Left ventricle myocardium inferior (tissue), 1 donor: Measurements from ENCODE around the gene CFAP99. TPM values are rescaled to one million over a fixed set of nuclear protein-coding genes. Genes with fewer than 3 reads are reported as not detected.

Source experiments
- DNase-seq: peaks from one replicate; pipeline ENCODE4 v3.0.0-alpha.2; 2020
- H3K27ac ChIP-seq: fragments of 200-600 bp; replicated peaks from 2 replicates; pipeline ENCODE4 v1.8.0; 2021
- H3K27me3 ChIP-seq: fragments of 200-600 bp; 2 replicates; pipeline ENCODE4 v1.8.0; 2021; ENCODE audit warnings: low read depth
- H3K36me3 ChIP-seq: fragments of 200-600 bp; 2 replicates; pipeline ENCODE4 v1.8.0; 2021
- H3K4me1 ChIP-seq: fragments of 200-600 bp; 2 replicates; pipeline ENCODE4 v1.8.0; 2021
- H3K4me3 ChIP-seq: fragments of 200-600 bp; 2 replicates; pipeline ENCODE4 v1.8.0; 2021; ENCODE audit warnings: mild to moderate bottlenecking, moderate library complexity
- H3K9me3 ChIP-seq: fragments of 200-600 bp; replicated peaks from 2 replicates; pipeline ENCODE4 v1.8.0; 2021
- intact Hi-C: fragments of 100-400 bp; cut with micrococcal nuclease; formaldehyde crosslinking; loops from one replicate; pipeline ENCODE4 v1.11.0; 2022
- total RNA-seq: library from RNA; stranded (reverse); fragmentation: NEBNext Ultra II Directional; extraction: Animal tissue kit (Norgen Biotek cat#: 25700); gene quantifications from one replicate; pipeline ENCODE4 v1.2.1, GENCODE V29; 2021
- TF ChIP-seq, protein P1 (sequence below): fragments of 200-600 bp; IDR thresholded peaks from 2 replicates; pipeline ENCODE4 v1.8.0; 2021; ENCODE audit warnings: antibody characterized with exemption, mild to moderate bottlenecking, borderline replicate concordance
- donor health status: DM: no; HTN: yes; CAD: no; lungs with severe emphysema.

Gene CFAP99
- total RNA-seq, 1 donor from 2014 or later: not detected

DNA sequence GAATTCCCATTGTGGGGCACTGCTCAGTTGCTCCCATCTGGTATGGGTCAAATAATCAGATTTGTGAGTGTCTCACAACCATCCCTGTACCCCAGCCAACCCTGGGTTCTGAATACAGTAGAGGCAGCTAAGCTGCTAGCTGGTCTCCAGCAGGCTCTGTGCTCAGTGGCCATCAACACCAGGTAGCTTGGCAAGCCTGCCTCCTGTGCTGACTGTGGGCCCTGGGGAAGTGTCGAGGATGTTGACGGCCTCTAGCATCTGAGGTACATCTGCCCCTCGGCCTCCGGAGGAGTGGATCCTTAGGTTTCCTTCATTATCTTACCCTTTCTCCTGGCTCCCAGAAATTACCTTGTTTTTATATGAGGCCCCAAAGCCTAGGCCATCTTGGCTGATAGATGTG, 63.4 kb downstream of the CFAP99 start:
- Histone ChIP-seq H3K36me3 (no peaks in the 10 kb centered on the region), H3K27ac (peak overlapping the region; percentile 83), H3K27me3 (no peaks in the 10 kb centered on the region), H3K9me3 (no peaks in the 10 kb centered on the region), H3K4me3 (peak overlapping the region; percentile 19), H3K4me1 (peaks cover 99% of the 10 kb centered on the region)
- DNase-seq: no peak
- TF ChIP-seq, protein P1, sequence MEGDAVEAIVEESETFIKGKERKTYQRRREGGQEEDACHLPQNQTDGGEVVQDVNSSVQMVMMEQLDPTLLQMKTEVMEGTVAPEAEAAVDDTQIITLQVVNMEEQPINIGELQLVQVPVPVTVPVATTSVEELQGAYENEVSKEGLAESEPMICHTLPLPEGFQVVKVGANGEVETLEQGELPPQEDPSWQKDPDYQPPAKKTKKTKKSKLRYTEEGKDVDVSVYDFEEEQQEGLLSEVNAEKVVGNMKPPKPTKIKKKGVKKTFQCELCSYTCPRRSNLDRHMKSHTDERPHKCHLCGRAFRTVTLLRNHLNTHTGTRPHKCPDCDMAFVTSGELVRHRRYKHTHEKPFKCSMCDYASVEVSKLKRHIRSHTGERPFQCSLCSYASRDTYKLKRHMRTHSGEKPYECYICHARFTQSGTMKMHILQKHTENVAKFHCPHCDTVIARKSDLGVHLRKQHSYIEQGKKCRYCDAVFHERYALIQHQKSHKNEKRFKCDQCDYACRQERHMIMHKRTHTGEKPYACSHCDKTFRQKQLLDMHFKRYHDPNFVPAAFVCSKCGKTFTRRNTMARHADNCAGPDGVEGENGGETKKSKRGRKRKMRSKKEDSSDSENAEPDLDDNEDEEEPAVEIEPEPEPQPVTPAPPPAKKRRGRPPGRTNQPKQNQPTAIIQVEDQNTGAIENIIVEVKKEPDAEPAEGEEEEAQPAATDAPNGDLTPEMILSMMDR: no peak
- intact Hi-C loops: no loop called here

DNA sequence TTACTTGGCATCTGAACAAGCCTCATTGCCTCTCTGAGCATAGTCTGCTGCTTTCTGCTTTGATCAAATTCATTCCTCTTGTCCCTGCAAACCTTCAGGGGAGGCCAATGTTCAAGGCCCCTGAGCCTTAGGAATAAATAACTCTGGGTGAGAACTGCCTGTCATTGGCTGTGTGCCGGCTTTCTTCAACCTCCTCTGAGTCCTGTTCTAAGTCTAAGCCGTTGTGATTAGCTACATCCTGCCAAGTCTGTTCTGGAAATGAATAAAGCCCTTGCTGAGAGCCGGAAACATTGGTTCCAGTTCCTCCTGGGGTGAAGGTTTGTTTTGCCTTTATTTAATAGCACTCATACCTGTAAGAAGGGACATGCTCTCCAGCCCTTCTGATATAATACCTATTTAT, 63.9 kb downstream of the CFAP99 start:
- Histone ChIP-seq H3K36me3 (no peaks in the 10 kb centered on the region), H3K4me3 (peak overlapping the region; percentile 19), H3K27me3 (no peaks in the 10 kb centered on the region), H3K9me3 (no peaks in the 10 kb centered on the region), H3K27ac (peak overlapping the region; percentile 83), H3K4me1 (peaks cover 99% of the 10 kb centered on the region)
- DNase-seq: peak; percentile 58
- TF ChIP-seq, protein P1: no peak
- intact Hi-C loops: no loop called here

DNA sequence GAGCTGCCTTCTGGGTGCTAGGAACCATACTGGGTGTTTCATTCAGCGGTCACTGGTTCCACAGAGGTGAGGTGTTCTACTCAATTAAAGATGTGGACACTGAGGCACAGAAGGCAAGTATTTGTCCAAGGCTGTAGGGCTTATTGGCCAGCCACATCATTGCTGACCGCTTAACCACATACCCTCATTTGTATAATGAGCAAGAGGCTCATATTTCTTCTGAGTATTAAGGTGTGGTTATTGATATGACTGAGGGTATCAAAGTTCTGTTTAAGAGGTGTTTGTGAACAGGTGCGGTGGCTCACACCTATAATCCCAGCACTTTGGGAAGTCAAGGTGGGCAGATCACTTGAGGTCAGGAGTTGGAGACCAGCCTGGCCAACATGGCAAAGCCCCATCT, 64.5 kb downstream of the CFAP99 start:
- DNase-seq: no peak
- Histone ChIP-seq H3K27me3 (no peaks in the 10 kb centered on the region), H3K4me1 (peaks cover 99% of the 10 kb centered on the region), H3K27ac (peak overlapping the region; percentile 83), H3K9me3 (no peaks in the 10 kb centered on the region), H3K4me3 (peak overlapping the region; percentile 13), H3K36me3 (no peaks in the 10 kb centered on the region)
- TF ChIP-seq, protein P1: no peak
- intact Hi-C loops: no loop called here

DNA sequence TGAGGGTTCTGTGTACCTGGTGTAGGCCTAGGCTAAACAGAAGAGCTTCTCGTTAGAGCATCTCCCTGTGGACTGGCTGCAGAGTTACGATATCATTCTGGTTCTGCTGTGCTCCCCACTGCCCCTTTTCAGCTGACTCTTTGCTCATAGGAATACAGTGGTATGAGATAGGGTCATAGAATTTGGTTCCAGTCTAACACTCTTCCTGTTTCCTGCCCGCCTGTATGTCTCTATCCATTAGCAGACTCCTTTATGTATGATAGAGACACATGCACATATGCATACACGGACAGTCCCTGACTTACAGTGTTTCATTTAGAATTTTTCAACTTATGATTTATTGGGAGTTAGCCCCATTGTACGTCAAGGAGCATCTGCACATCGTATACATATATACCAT, 65.4 kb downstream of the CFAP99 start:
- Histone ChIP-seq H3K4me3 (no peak overlapping the region), H3K27ac (peak overlapping the region; percentile 78), H3K9me3 (no peaks in the 10 kb centered on the region), H3K4me1 (peaks cover 99% of the 10 kb centered on the region), H3K27me3 (no peaks in the 10 kb centered on the region), H3K36me3 (no peaks in the 10 kb centered on the region)
- TF ChIP-seq, protein P1: no peak
- intact Hi-C loops: no loop called here
- no peak for DNase-seq

DNA sequence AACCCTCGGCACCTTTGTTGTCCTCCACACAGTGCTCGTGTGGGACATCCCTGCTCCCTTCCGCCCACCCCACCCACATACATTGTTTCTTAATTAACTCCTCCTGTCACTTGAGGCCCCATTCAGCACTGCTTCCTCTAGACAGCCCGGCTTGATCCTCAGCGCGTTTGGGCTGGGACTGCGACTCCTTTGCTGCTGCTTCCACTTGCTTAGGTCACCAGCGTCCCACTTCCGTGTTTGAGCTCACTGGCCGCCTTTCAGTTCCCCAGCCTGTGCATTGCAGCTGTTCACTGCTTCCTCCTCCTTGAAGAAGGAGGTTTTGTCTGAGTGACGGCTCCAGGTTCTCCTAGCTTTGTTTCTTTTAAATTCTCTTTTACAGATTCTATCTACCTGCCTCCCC, 66.2 kb downstream of the CFAP99 start:
- DNase-seq: peak; percentile 77
- H3K27ac ChIP-seq: peak overlapping the region; percentile 78
- TF ChIP-seq, protein P1: no peak
- peaks cover 99% of the 10 kb centered on the region for H3K4me1 ChIP-seq
- H3K27me3 ChIP-seq: no peaks in the 10 kb centered on the region
- intact Hi-C loops: no loop called here
- H3K9me3 ChIP-seq: no peaks in the 10 kb centered on the region
- peaks cover 2% of the 10 kb centered on the region for H3K36me3 ChIP-seq
- peak overlapping the region; percentile 32 for H3K4me3 ChIP-seq

DNA sequence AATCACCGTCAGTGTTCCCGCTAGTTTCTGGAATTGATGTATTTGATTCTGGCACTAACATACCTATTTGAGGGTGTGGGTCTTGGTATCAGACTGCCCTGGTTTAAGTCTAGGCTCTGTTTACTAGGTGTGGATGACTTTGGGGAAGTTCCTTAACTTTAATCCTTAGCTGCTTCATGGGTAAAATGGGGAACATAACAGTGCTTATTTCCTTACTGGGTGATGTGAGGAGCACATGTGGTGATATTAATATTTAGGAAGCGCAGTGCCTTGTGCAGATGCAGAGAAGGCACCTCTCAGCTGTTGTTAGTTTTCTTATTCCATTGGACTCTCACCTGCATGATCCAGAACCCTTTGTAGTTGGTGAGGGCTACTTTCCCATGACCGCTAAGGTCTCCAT, 67.2 kb downstream of the CFAP99 start:
- H3K27me3 ChIP-seq: no peaks in the 10 kb centered on the region
- H3K9me3 ChIP-seq: no peaks in the 10 kb centered on the region
- peak overlapping the region; percentile 78 for H3K27ac ChIP-seq
- intact Hi-C loops: no loop called here
- DNase-seq: no peak
- TF ChIP-seq, protein P1: no peak
- H3K4me1 ChIP-seq: peaks cover 99% of the 10 kb centered on the region
- peaks cover 11% of the 10 kb centered on the region for H3K36me3 ChIP-seq
- H3K4me3 ChIP-seq: no peak overlapping the region
